Activated CD4-positive, alpha-beta T cell treated with anti-CD3 and anti-CD28 coated beads, Interleukin-2, Interleukin-4, amounts not matched to agents 100 ng/mL and 50 ng/mL, durations not matched to agents 16 hours and 8 hours (primary cell): ENCODE data around the gene KRTAP12-1.
"Not testable (repeated sequence)": the region's sequence is repeated elsewhere in the genome, so short reads cannot be mapped to it uniquely, and the experiment has no call there.

Experiments used
- DNase-seq: peaks from one replicate; pipeline ENCODE4 v3.0.0-alpha.2; 2020; ENCODE audit warnings: low spot score

The KRTAP12-1 gene

GRCh38 chr21:44697811-44698734, 16.1 kb upstream of the KRTAP12-1 start:
- no peak for DNase-seq

- not testable (repeated sequence) for DNase-seq
These were observed 15.3 kb upstream of the KRTAP12-1 start, which contains the start of gene KRTAP10-12 for GRCh38 chr21:44697172-44697810. TSS of gene KRTAP10-12 (plus strand) at chr21:44697172. CDS start at chr21:44697202, 30 bp downstream.

- DNase-seq = no peak
These were observed 14.6 kb upstream of the KRTAP12-1 start for GRCh38 chr21:44696572-44696971.

- DNase-seq = no peak
These were observed 13.7 kb upstream of the KRTAP12-1 start for GRCh38 chr21:44695641-44696040.

- no peak for DNase-seq
These were observed 13.2 kb upstream of the KRTAP12-1 start for GRCh38 chr21:44695184-44695583.

- no peak for DNase-seq
These were observed 12.8 kb upstream of the KRTAP12-1 start for GRCh38 chr21:44694776-44695175.

- no peak for DNase-seq
These were observed 11.0 kb upstream of the KRTAP12-1 start for GRCh38 chr21:44692798-44693512.

- no peak for DNase-seq
These were observed 9.7 kb upstream of the KRTAP12-1 start for GRCh38 chr21:44691686-44692085.

GRCh38 chr21:44689740-44690139, 7.8 kb upstream of the KRTAP12-1 start:
- DNase-seq = not testable (repeated sequence)

GRCh38 chr21:44687671-44688070, 5.7 kb upstream of the KRTAP12-1 start:
- no peak for DNase-seq

- DNase-seq = no peak
These were observed 5.0 kb upstream of the KRTAP12-1 start for GRCh38 chr21:44686843-44687561.

- DNase-seq = peak; percentile 19
These were observed 4.2 kb upstream of the KRTAP12-1 start for GRCh38 chr21:44686000-44686781.

GRCh38 chr21:44685050-44685449, 3.1 kb upstream of the KRTAP12-1 start:
- DNase-seq = not testable (repeated sequence)

- DNase-seq = no peak
These were observed 2.5 kb upstream of the KRTAP12-1 start for GRCh38 chr21:44684483-44684882.

GRCh38 chr21:44684077-44684476, 2.1 kb upstream of the KRTAP12-1 start:
- DNase-seq = no peak

- DNase-seq = no peak
These were observed 703 bp upstream of the KRTAP12-1 start for GRCh38 chr21:44682580-44683151.

- DNase-seq = no peak
These were observed 811 bp downstream of the KRTAP12-1 start for GRCh38 chr21:44681152-44681551.

- no peak for DNase-seq
These were observed 4.1 kb downstream of the KRTAP12-1 start for GRCh38 chr21:44677881-44678280.

GRCh38 chr21:44671911-44672310, 10.1 kb downstream of the KRTAP12-1 start:
- DNase-seq = no peak

GRCh38 chr21:44670642-44671432, 11.1 kb downstream of the KRTAP12-1 start:
- DNase-seq = no peak
